Colonic mucosa (tissue), 4 donors: Measurements from ENCODE around the gene TBX19. TPM values are rescaled to one million over a fixed set of nuclear protein-coding genes. Genes with fewer than 3 reads are reported as not detected.

ENCODE experiments used
- DNase-seq: peaks from one replicate; pipeline ENCODE4 v3.0.0-alpha.2; 2020
- H3K27ac ChIP-seq: fragments of 200-600 bp; one replicate; pipeline ENCODE4 v1.8.0; 2021
- H3K27me3 ChIP-seq: fragments of 200-600 bp; one replicate; pipeline ENCODE4 v1.8.0; 2021
- H3K36me3 ChIP-seq: fragments of 200-600 bp; one replicate; pipeline ENCODE4 v1.8.0; 2021
- H3K4me1 ChIP-seq: fragments of 200-600 bp; one replicate; pipeline ENCODE4 v1.8.0; 2021; ENCODE audit warnings: mild to moderate bottlenecking
- H3K4me3 ChIP-seq: fragments of 200-600 bp; one replicate; pipeline ENCODE4 v1.8.0; 2021
- H3K9ac ChIP-seq, 2 donors: one replicate each; pipeline ENCODE4 v1.7.0; 2013; ENCODE audit warnings: control low read depth in 2 of 2, low read depth in 2 of 2, low read length in 2 of 2
- H3K9me3 ChIP-seq: fragments of 200-600 bp; one replicate; pipeline ENCODE4 v1.8.0; 2021
- intact Hi-C: fragments of 100-400 bp; cut with DNase I; formaldehyde crosslinking; loops from one replicate; pipeline ENCODE4 v1.14.1; 2022
- total RNA-seq, 2 donors: library from RNA; stranded (reverse); fragmentation: NEBNext Ultra II Directional in 1 of 2; extraction: Animal tissue kit (Norgen Biotek cat#: 25700) in 1 of 2; gene quantifications; one replicate each; pipeline ENCODE4 v1.2.1, GENCODE V29; 2021
- TF ChIP-seq, protein P1 (sequence below): fragments of 200-600 bp; IDR thresholded peaks from one replicate; pipeline ENCODE4 v1.8.0; 2022; ENCODE audit warnings: antibody characterized with exemption, mild to moderate bottlenecking
- donor health status: healthy.
- donor health status: DM: no; HTN: no; CAD: no.
- donor health status: DM: no; HTN: no; CAD: no.

TBX19 gene
- total RNA-seq, 2 donors from 2014 or later: 1.5 to 1.6 TPM

DNA sequence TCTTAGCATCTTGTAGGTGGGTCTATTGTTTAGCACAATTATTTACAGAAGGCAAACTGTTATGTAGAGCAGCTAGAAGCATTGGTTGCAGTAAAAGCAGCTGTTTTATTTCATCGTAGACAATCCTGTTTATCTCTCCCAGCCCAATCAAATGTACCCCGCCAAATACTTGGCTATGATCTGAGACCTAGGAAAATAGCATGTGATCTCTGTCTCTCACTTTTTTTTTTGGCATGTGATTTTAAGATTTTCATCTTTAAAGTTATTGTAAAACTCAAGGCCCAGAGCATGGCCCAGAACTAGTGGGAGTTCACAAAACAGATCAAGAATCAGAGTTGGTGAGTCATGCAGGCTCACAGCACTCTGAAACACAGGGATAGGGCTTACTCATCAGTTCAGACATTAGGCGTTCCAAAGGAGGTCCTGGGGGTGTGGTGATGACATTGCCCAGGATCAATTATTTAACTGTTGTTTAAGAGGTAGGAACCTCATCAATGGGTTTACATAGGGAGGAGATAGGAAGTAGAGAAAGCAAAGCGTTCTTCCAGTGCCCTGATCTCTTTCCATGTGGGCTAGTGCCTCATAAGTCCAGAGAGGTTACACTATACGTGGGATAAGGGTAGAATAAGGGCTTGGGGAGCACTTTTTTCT lies 40.2 kb downstream of the TBX19 start:
- TF ChIP-seq, protein P1, sequence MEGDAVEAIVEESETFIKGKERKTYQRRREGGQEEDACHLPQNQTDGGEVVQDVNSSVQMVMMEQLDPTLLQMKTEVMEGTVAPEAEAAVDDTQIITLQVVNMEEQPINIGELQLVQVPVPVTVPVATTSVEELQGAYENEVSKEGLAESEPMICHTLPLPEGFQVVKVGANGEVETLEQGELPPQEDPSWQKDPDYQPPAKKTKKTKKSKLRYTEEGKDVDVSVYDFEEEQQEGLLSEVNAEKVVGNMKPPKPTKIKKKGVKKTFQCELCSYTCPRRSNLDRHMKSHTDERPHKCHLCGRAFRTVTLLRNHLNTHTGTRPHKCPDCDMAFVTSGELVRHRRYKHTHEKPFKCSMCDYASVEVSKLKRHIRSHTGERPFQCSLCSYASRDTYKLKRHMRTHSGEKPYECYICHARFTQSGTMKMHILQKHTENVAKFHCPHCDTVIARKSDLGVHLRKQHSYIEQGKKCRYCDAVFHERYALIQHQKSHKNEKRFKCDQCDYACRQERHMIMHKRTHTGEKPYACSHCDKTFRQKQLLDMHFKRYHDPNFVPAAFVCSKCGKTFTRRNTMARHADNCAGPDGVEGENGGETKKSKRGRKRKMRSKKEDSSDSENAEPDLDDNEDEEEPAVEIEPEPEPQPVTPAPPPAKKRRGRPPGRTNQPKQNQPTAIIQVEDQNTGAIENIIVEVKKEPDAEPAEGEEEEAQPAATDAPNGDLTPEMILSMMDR: no peak
- H3K9ac ChIP-seq: no peak overlapping the region

DNA sequence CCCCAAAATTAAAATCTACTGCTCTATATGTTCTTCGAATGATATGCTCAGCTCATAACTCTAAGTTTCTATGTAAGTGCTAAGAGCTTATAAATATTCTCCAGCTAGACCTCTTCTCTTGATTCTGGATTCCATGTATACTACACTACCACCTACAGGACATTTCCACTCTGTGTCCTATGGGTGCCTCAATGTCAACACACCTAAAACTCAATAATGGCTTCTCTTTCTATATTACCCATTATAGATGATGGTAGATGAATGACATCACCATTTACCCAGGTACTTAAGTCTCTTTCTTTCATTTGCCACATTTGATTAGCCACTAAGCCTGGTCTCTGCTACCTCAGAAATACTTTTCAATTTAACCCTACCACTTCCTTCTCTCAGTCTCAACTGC lies 41.3 kb downstream of the TBX19 start:
- intact Hi-C loops: no loop called here
- no peak overlapping the region for H3K9ac ChIP-seq
- no peaks in the 10 kb centered on the region for H3K36me3 ChIP-seq
- DNase-seq: no peak
- H3K9me3 ChIP-seq: no peaks in the 10 kb centered on the region
- H3K27me3 ChIP-seq: no peaks in the 10 kb centered on the region
- H3K4me1 ChIP-seq: no peaks in the 10 kb centered on the region
- TF ChIP-seq, protein P1: no peak
- H3K27ac ChIP-seq: no peak overlapping the region
- no peak overlapping the region for H3K4me3 ChIP-seq

More for the DNA sequence above, 40.2 kb downstream of the TBX19 start:
- Histone ChIP-seq H3K36me3 (no peaks in the 10 kb centered on the region), H3K4me3 (no peak overlapping the region), H3K4me1 (no peaks in the 10 kb centered on the region), H3K27ac (no peak overlapping the region), H3K27me3 (no peaks in the 10 kb centered on the region), H3K9me3 (no peaks in the 10 kb centered on the region)
- no peak for DNase-seq
- intact Hi-C loops: no loop called here

DNA sequence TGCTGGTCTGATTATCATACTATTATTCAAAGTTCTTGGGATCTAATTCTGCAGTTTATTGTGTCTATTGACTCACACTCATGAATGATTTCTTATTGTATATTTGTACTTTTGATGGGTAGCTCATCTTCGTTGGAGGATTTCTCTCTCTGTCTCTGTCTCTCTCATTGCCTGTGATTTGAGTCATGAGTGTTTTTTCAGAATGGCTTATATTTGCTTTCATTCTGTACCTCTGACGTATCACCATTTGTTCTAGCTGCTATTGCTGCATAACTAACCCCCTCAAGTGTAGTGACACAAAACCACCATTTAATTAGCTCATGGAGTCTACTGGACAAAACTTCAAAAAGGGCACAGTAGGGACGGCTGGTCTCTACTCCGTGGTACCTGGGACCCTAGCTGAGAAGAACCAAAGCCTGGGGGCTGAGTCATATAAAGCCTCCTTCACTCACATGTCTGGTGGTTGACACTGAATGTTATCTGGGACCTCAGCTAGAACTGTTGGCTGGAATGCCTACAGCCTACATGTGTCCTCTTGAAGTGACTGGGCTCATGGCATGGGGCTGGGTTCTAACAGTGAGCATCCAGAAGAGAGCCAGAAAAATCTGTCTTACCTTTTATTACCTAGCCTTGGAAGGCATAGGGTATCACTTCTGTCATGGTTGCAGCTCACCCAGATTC lies 44.2 kb downstream of the TBX19 start:
- intact Hi-C loops: no loop called here
- no peaks in the 10 kb centered on the region for H3K27me3 ChIP-seq
- no peak for DNase-seq
- TF ChIP-seq, protein P1: no peak
- H3K4me1 ChIP-seq: no peaks in the 10 kb centered on the region
- no peak overlapping the region for H3K4me3 ChIP-seq
- no peaks in the 10 kb centered on the region for H3K36me3 ChIP-seq
- no peak overlapping the region for H3K27ac ChIP-seq
- no peaks in the 10 kb centered on the region for H3K9me3 ChIP-seq
- H3K9ac ChIP-seq: no peak overlapping the region

DNA sequence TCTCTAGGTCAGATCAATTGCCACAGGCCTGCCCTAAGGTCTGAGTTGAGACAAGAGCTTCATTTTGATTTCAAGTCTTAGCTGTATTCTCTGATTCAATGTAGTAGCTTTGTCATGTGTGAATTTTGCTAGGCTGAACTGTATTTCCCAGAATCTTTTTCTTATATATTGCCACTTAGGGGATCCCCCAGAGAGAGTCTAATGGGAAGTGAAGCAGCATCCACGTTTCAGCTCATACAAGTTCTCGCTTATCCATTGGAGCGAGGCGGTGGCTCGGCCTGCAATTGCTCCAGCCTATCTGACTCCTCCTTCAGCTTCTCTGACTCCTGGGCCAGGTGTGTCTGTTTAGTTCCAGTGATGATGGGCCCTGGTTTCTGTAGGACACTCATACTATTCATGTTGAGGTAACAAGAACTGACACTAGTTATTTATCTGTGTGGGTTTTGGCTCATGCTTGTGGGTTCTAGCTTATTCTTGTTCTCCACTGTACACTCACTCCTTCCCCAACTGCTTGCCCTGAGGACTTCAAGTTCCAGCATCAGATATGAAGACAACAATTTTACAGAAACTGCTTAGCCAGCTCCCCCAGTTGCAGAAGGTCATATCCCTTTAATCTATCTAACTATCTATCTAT lies 48.2 kb downstream of the TBX19 start:
- no peak for DNase-seq
- Histone ChIP-seq H3K4me3 (no peak overlapping the region), H3K36me3 (no peaks in the 10 kb centered on the region), H3K9ac (no peak overlapping the region), H3K27me3 (no peaks in the 10 kb centered on the region), H3K27ac (no peak overlapping the region), H3K4me1 (no peaks in the 10 kb centered on the region), H3K9me3 (no peaks in the 10 kb centered on the region)
- intact Hi-C loops: no loop called here
- TF ChIP-seq, protein P1: no peak

DNA sequence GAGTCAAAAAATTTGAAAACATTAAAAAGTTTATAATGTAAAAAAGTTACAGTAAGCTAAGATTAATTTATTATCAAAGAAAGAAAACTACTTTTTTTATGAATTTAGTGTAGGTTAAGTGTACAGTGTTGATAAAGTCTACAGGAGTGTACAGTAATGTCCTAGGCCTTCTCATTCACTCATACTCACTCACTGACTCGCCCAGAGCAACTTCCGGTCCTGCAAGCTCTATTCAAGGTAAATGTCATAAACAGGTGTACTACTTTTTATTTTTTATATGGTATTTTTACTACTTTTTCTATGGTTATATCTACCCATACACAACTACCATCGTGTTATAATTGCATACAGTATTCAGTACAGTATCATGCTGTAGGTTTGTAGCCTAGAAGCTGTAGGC lies 49.6 kb downstream of the TBX19 start:
- no peak overlapping the region for H3K27ac ChIP-seq
- no peak for DNase-seq
- H3K4me3 ChIP-seq: no peak overlapping the region
- no peaks in the 10 kb centered on the region for H3K9me3 ChIP-seq
- no peak overlapping the region for H3K9ac ChIP-seq
- H3K36me3 ChIP-seq: no peaks in the 10 kb centered on the region
- intact Hi-C loops: no loop called here
- H3K27me3 ChIP-seq: no peaks in the 10 kb centered on the region
- TF ChIP-seq, protein P1: no peak
- H3K4me1 ChIP-seq: no peaks in the 10 kb centered on the region
